NK-92 (cell line): Measurements from ENCODE around the gene RNF5.

Experiments
- DNase-seq: peaks from one replicate; lab custom pipeline; 2025; ENCODE audit not compliant: unreplicated experiment; lab: John Stamatoyannopoulos, UW

RNF5 gene

GRCh38 chr6:32151863-32152768, 26.1 kb upstream of the RNF5 start, which contains the start of gene PRRT1:
PRRT1 (minus strand) TSS chr6:32151939; CDS start chr6:32151827, 112 bp downstream.
- no peak for DNase-seq

GRCh38 chr6:32152769-32153563, 25.2 kb upstream of the RNF5 start:
- no peak for DNase-seq

- DNase-seq = no peak
Observed at GRCh38 chr6:32153564-32154513, 24.4 kb upstream of the RNF5 start, which contains the start of gene PPT2. PPT2 (plus strand) TSS chr6:32154141; CDS start chr6:32154595, 454 bp downstream.

GRCh38 chr6:32154514-32155161, 23.6 kb upstream of the RNF5 start:
- no peak for DNase-seq

GRCh38 chr6:32156891-32157290, 21.3 kb upstream of the RNF5 start:
- DNase-seq = no peak

GRCh38 chr6:32158052-32158451, 20.2 kb upstream of the RNF5 start:
- no peak for DNase-seq

- DNase-seq = no peak
Observed at GRCh38 chr6:32163559-32164258, 14.5 kb upstream of the RNF5 start.

- no peak for DNase-seq
Observed at GRCh38 chr6:32164295-32164694, 13.9 kb upstream of the RNF5 start, which contains the start of gene EGFL8. EGFL8 (plus strand) TSS chr6:32164595; CDS start chr6:32166166, 1,571 bp downstream.

GRCh38 chr6:32166411-32167061, 11.7 kb upstream of the RNF5 start:
- no peak for DNase-seq

GRCh38 chr6:32167154-32167760, 10.9 kb upstream of the RNF5 start:
- DNase-seq = no peak

GRCh38 chr6:32167761-32168262, 10.4 kb upstream of the RNF5 start:
- no peak for DNase-seq

GRCh38 chr6:32168350-32168749, 9.9 kb upstream of the RNF5 start:
- DNase-seq = no peak

- DNase-seq = no peak
Observed at GRCh38 chr6:32168807-32169591, 9.2 kb upstream of the RNF5 start.

- DNase-seq = no peak
Observed at GRCh38 chr6:32170294-32170693, 7.9 kb upstream of the RNF5 start.

GRCh38 chr6:32171234-32171633, 7.0 kb upstream of the RNF5 start:
- no peak for DNase-seq

- no peak for DNase-seq
Observed at GRCh38 chr6:32173051-32173727, 5.0 kb upstream of the RNF5 start.

GRCh38 chr6:32174416-32174815, 3.8 kb upstream of the RNF5 start:
- no peak for DNase-seq
